Spinal cord (tissue), 10 donors: ENCODE measurements around the gene SYNPO2. TPM values are rescaled to one million over a fixed set of nuclear protein-coding genes. Genes with fewer than 3 reads are reported as not detected.
A peak's percentile ranks its signal among the peaks of the same experiment; 100 is the strongest.

Experiments used
- DNase-seq, 6 donors: peaks; one replicate each; pipeline versions ENCODE4 v3.0.0 to v3.0.0-alpha.2; 2013 to 2015; ENCODE audit warnings: low spot score in 6 of 6, low read depth in 4 of 6
- H3K27ac ChIP-seq: one replicate; pipeline ENCODE4 v1.5.1; 2013; ENCODE audit warnings: low read depth, low read length, control low read depth
- H3K27me3 ChIP-seq: one replicate; pipeline ENCODE4 v1.6.1; 2013; ENCODE audit warnings: low read length; ENCODE audit not compliant: control insufficient read depth, insufficient read depth
- H3K36me3 ChIP-seq: one replicate; pipeline ENCODE4 v1.6.1; 2013; ENCODE audit warnings: low read length; ENCODE audit not compliant: control insufficient read depth, insufficient read depth
- H3K4me1 ChIP-seq: one replicate; pipeline ENCODE4 v1.6.1; 2013; ENCODE audit warnings: low read length; ENCODE audit not compliant: control insufficient read depth, insufficient read depth
- H3K4me3 ChIP-seq: one replicate; pipeline ENCODE4 v1.5.1; 2013; ENCODE audit warnings: low read depth, low read length, control low read depth
- H3K9me3 ChIP-seq: one replicate; pipeline ENCODE4 v1.6.1; 2013; ENCODE audit warnings: low read length; ENCODE audit not compliant: control insufficient read depth, insufficient read depth
- WGBS: methylation state at CpG from one replicate; pipeline ENCODE4 v1.1.5; 2013; ENCODE audit warnings: missing lambda C conversion rate; ENCODE audit not compliant: insufficient coverage; 5-methylcytosine and 5-hydroxymethylcytosine counted together
- polyA plus RNA-seq, 2 donors: library from polyadenylated mRNA; unstranded; fragments of 120-200 nt; gene quantifications; one replicate each; pipeline ENCODE4 v1.2.1, GENCODE V29; 2013; ENCODE audit not compliant: insufficient read length in 2 of 2
- total RNA-seq, 2 donors: library from RNA; depleted of rRNA in 1 of 2; stranded (reverse); fragments of 120-200 nt in 1 of 2; fragments of >200 nt in 1 of 2; gene quantifications; one replicate each; pipeline versions ENCODE4 v1.2.3 to v1.2.4, GENCODE V29; 2013 to 2014
- donor health status: healthy.

SYNPO2 gene
- total and polyA plus RNA-seq, 4 donors, result 6.1 to 14.3 (median 9.7) TPM

DNA sequence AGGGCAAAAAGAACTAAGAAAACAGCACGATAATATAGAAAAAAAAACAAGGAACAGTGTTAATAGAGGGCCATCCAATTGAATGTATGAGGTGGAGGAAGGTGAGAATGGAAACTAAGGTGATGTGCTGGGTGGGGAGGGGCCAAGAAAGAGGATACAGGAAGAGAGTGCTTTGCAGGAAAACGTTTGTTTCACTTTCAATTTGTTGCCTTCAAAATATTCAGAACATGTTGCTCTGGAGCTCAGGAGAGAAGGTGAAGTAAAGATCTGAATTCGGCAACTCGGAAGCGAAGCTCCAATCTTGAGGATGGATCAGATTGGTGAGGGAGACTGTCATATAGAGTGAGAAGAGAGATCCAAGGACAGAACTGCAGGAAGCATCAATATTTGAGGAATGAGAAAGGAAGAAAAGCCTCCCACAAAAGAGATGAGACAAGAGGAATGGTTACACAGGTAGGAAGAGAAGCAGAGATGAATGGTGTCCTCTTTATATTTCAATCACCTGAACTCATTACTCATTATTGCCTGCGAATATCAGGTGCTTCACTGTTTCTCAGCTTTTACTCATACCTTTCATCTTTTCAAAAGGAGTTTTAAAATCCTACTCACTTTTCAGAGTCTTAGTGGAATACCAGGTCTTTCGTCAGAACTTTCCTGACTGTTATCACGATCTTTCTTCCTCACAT, 38.0 kb upstream of the SYNPO2 start:
- peak overlapping the region; percentile 11 for H3K4me3 ChIP-seq
- no peaks in the 10 kb centered on the region for H3K36me3 ChIP-seq
- no peaks in the 10 kb centered on the region for H3K4me1 ChIP-seq
- H3K27ac ChIP-seq, result no peak overlapping the region
- no peaks in the 10 kb centered on the region for H3K27me3 ChIP-seq
- DNase-seq, result no peak
- 41% methylated on average over 7 of the region's 8 CpGs for WGBS
- H3K9me3 ChIP-seq, result no peaks in the 10 kb centered on the region

GRCh38 chr4:118857760-118858159, 30.9 kb upstream of the SYNPO2 start:
- 55% methylated on average over 2 of the region's 2 CpGs for WGBS
- Histone ChIP-seq H3K27ac (no peak overlapping the region), H3K36me3 (no peaks in the 10 kb centered on the region), H3K9me3 (no peaks in the 10 kb centered on the region), H3K4me3 (no peak overlapping the region), H3K27me3 (no peaks in the 10 kb centered on the region), H3K4me1 (no peaks in the 10 kb centered on the region)
- DNase-seq, result no peak

- Histone ChIP-seq H3K27me3 (no peaks in the 10 kb centered on the region), H3K27ac (no peak overlapping the region), H3K9me3 (no peaks in the 10 kb centered on the region), H3K36me3 (no peaks in the 10 kb centered on the region), H3K4me1 (no peaks in the 10 kb centered on the region), H3K4me3 (no peak overlapping the region)
- DNase-seq, result no peak
- WGBS, result no CpG with 5 or more reads among the region's 2 CpGs
Observed at GRCh38 chr4:118858779-118859178, 29.9 kb upstream of the SYNPO2 start.

DNA sequence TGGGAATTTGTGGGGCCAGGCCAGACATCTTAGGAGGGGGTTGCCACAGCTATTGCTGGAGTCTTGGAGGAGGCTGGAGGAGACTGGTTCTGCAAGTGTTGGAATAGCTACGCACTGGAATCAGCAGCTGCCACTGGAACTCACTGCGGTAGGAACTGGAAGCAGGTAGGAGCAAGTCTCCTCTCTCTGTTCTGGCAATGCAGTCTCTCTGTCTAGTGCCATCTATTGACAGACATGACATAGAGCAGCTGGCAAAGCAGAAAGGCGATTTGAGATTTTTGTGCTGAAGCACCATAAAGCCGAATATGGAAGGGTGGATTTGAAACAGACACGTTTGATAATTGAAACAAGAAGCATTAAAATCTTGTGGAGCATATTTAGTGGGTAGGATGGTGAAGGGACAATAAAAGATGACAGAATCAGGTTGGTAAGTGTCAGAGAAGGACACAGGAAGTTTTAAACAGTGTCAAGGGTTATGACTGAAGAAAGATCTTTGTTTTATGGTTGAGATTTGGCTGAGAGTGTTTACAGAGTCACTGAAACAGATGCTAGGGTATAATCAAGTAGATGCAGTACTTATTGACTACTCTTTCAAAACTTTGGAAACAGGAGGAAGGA, 23.5 kb upstream of the SYNPO2 start:
- Histone ChIP-seq H3K27me3 (no peaks in the 10 kb centered on the region), H3K4me1 (no peaks in the 10 kb centered on the region), H3K9me3 (no peaks in the 10 kb centered on the region), H3K4me3 (no peak overlapping the region), H3K36me3 (no peaks in the 10 kb centered on the region), H3K27ac (no peak overlapping the region)
- WGBS, result 19% methylated on average over 5 of the region's 5 CpGs
- DNase-seq, result peak in 2 of 6 donors; percentile 44 to 63

DNA sequence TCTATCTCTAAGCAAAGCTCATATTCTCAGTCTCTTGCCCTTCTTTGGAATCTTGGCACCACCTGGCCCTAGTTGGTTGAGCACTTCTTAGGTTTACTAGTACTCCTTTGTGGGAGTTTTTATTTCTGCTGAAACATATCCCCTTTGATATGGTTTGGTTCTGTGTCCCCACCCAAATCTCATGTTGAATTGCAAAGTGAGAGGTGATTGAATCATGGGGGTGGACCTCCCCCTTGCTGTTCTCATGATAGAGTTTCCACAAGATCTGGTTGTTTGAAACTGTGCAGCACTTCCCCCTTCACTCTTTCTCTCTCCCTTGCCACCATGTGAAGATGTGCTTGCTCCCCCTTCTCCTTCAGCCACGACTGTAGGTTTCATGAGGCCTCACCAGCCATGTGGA, 22.2 kb upstream of the SYNPO2 start:
- no peak overlapping the region for H3K4me3 ChIP-seq
- H3K9me3 ChIP-seq, result no peaks in the 10 kb centered on the region
- H3K27ac ChIP-seq, result no peak overlapping the region
- no peaks in the 10 kb centered on the region for H3K36me3 ChIP-seq
- DNase-seq, result no peak
- no peaks in the 10 kb centered on the region for H3K27me3 ChIP-seq
- WGBS, result 80% methylated on average over 1 of the region's 1 CpG
- H3K4me1 ChIP-seq, result no peaks in the 10 kb centered on the region

GRCh38 chr4:118867311-118868067, 21.2 kb upstream of the SYNPO2 start:
- Histone ChIP-seq H3K27ac (no peak overlapping the region), H3K4me3 (no peak overlapping the region), H3K9me3 (no peaks in the 10 kb centered on the region), H3K4me1 (no peaks in the 10 kb centered on the region), H3K27me3 (no peaks in the 10 kb centered on the region), H3K36me3 (no peaks in the 10 kb centered on the region)
- no peak for DNase-seq
- WGBS, result no CpG with 5 or more reads among the region's 3 CpGs

GRCh38 chr4:118869808-118870342, 18.8 kb upstream of the SYNPO2 start:
- DNase-seq, result no peak
- no CpG with 5 or more reads among the region's 2 CpGs for WGBS
- Histone ChIP-seq H3K9me3 (no peaks in the 10 kb centered on the region), H3K27me3 (no peaks in the 10 kb centered on the region), H3K36me3 (no peaks in the 10 kb centered on the region), H3K4me1 (no peaks in the 10 kb centered on the region), H3K4me3 (no peak overlapping the region), H3K27ac (no peak overlapping the region)

GRCh38 chr4:118872181-118872580, 16.5 kb upstream of the SYNPO2 start:
- no peak overlapping the region for H3K4me3 ChIP-seq
- no peak for DNase-seq
- no peaks in the 10 kb centered on the region for H3K9me3 ChIP-seq
- H3K36me3 ChIP-seq, result no peaks in the 10 kb centered on the region
- H3K27ac ChIP-seq, result no peak overlapping the region
- 100% methylated on average over 1 of the region's 4 CpGs for WGBS
- H3K4me1 ChIP-seq, result no peaks in the 10 kb centered on the region
- H3K27me3 ChIP-seq, result no peaks in the 10 kb centered on the region

- Histone ChIP-seq H3K4me1 (no peaks in the 10 kb centered on the region), H3K27me3 (no peaks in the 10 kb centered on the region), H3K4me3 (no peak overlapping the region), H3K27ac (no peak overlapping the region), H3K36me3 (no peaks in the 10 kb centered on the region), H3K9me3 (no peaks in the 10 kb centered on the region)
- no peak for DNase-seq
- no CpG with 5 or more reads among the region's 6 CpGs for WGBS
Observed at GRCh38 chr4:118877797-118878196, 10.9 kb upstream of the SYNPO2 start.
